HFFc6 (cell line): ENCODE results near the gene RARRES1. TPM values are rescaled to one million over a fixed set of nuclear protein-coding genes. Genes with fewer than 3 reads are reported as not detected.

Source experiments
- DNase-seq: peaks from one replicate; pipeline ENCODE4 v3.0.0-alpha.2; 2018
- H3K27ac Mint-ChIP-seq: 2 replicates; pipeline ENCODE4 v1.8.0; 2020; ENCODE audit warnings: mild to moderate bottlenecking, mixed read lengths
- H3K27me3 Mint-ChIP-seq: 2 replicates; pipeline ENCODE4 v1.8.0; 2021; ENCODE audit warnings: mild to moderate bottlenecking, moderate library complexity, mixed read lengths; ENCODE audit not compliant: insufficient read depth
- H3K36me3 Mint-ChIP-seq: 2 replicates; pipeline ENCODE4 v1.8.0; 2021; ENCODE audit warnings: low read depth, mixed read lengths
- H3K4me1 Mint-ChIP-seq: 2 replicates; pipeline ENCODE4 v1.8.0; 2020; ENCODE audit warnings: low read depth, mixed read lengths
- H3K4me3 Mint-ChIP-seq: 2 replicates; pipeline ENCODE4 v1.8.0; 2020; ENCODE audit warnings: mild to moderate bottlenecking, moderate library complexity, mixed read lengths
- H3K9me3 Mint-ChIP-seq: 2 replicates; pipeline ENCODE4 v1.8.0; 2020; ENCODE audit warnings: mild to moderate bottlenecking, mixed read lengths
- total RNA-seq, 6 experiments: library from RNA; stranded (reverse); fragmentation: NEBNext Ultra II Directional; extraction: Animal tissue kit (Norgen Biotek cat#: 25700); gene quantifications; 2 replicates in 1 of 6; 3 replicates in 5 of 6; pipeline ENCODE4 v1.2.3, GENCODE V29; 2021
- TF ChIP-seq, protein P1 (sequence below): fragments of 200-600 bp; sonication (generic); IDR thresholded peaks from 2 replicates; pipeline ENCODE4 v1.5.0; 2021; ENCODE audit warnings: antibody characterized with exemption, mild to moderate bottlenecking

Gene RARRES1
- total RNA-seq, 6 experiments from 2014 or later, result 0.51 to 1.3 (median 0.77) TPM; not detected in 1

GRCh38 chr3:158725348-158726011 is 6.8 kb downstream of the RARRES1 start:
- Mint-ChIP-seq H3K9me3 (no peaks in the 10 kb centered on the region), H3K4me1 (peaks cover 76% of the 10 kb centered on the region), H3K27ac (peak overlapping the region; percentile 74), H3K36me3 (peaks cover 22% of the 10 kb centered on the region), H3K27me3 (no peaks in the 10 kb centered on the region; the same call in 1 of the 2 replicates), H3K4me3 (peak overlapping the region; percentile 48)
- DNase-seq, result peak; percentile 97
- TF ChIP-seq, protein P1, sequence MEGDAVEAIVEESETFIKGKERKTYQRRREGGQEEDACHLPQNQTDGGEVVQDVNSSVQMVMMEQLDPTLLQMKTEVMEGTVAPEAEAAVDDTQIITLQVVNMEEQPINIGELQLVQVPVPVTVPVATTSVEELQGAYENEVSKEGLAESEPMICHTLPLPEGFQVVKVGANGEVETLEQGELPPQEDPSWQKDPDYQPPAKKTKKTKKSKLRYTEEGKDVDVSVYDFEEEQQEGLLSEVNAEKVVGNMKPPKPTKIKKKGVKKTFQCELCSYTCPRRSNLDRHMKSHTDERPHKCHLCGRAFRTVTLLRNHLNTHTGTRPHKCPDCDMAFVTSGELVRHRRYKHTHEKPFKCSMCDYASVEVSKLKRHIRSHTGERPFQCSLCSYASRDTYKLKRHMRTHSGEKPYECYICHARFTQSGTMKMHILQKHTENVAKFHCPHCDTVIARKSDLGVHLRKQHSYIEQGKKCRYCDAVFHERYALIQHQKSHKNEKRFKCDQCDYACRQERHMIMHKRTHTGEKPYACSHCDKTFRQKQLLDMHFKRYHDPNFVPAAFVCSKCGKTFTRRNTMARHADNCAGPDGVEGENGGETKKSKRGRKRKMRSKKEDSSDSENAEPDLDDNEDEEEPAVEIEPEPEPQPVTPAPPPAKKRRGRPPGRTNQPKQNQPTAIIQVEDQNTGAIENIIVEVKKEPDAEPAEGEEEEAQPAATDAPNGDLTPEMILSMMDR, result no peak

GRCh38 chr3:158723991-158724390 is 8.3 kb downstream of the RARRES1 start:
- H3K36me3 Mint-ChIP-seq, result peaks cover 25% of the 10 kb centered on the region
- H3K27ac Mint-ChIP-seq, result peak overlapping the region; percentile 99; the same call in 1 of the 2 replicates
- no peaks in the 10 kb centered on the region for H3K9me3 Mint-ChIP-seq
- no peak overlapping the region for H3K4me3 Mint-ChIP-seq
- H3K4me1 Mint-ChIP-seq, result peaks cover 87% of the 10 kb centered on the region
- no peak for DNase-seq
- no peaks in the 10 kb centered on the region; the same call in 1 of the 2 replicates for H3K27me3 Mint-ChIP-seq
- TF ChIP-seq, protein P1, result no peak

DNA sequence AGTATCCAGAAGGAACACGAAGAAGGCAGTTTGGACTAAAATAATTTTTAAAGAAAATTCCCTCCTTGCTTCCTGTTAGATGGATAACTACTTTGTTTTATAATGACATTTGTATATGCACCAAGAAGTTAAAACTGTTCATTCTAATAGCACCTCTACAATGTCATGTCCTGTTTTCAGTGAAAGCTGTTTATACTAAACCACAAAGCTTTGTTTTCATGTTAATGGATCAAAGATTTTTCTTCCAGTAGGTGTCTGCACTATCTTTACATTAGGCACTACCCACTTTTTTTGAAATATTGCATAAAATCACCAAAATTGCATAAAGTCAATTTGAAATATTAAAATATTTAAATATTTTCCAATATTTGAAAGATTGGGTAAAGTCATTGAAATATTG is 10.1 kb downstream of the RARRES1 start:
- Mint-ChIP-seq H3K36me3 (peaks cover 25% of the 10 kb centered on the region), H3K4me3 (no peak overlapping the region), H3K27ac (no peak overlapping the region), H3K27me3 (no peaks in the 10 kb centered on the region; the same call in 1 of the 2 replicates), H3K4me1 (peaks cover 89% of the 10 kb centered on the region), H3K9me3 (no peaks in the 10 kb centered on the region)
- TF ChIP-seq, protein P1, result no peak
- no peak for DNase-seq

DNA sequence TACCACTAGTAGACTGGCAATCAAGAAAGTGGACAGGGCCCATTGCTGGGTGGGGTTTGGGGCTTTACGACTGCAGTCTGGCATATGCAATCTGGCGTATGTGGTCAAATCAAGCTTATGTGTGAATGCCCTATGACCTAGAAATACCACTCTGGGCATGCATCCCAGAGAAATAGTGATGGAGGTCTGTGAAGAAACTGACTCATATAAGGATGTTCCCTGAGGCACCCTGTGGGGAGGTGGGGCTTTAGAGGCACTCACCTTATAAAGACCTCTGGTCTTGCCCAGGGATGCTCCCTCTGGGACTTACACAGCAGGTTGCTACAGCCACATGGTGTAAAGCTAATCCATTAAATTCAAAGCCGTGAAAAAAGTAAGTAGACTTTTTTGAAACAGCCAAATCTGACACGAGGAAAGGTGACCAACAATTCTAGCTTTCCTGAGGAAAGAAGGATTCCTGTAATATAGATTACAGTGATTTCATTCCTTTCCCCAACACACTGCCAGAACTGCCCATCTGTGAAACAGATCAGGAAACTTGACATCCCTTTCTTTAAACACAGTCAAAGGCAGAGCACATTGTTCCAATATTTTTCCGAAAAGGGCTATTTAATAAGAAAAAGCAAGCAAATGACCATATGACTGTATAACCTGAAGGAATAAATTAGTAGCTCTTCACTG is 13.6 kb downstream of the RARRES1 start:
- Mint-ChIP-seq H3K4me1 (peaks cover 78% of the 10 kb centered on the region), H3K36me3 (peaks cover 26% of the 10 kb centered on the region)
- TF ChIP-seq, protein P1, result no peak

DNA sequence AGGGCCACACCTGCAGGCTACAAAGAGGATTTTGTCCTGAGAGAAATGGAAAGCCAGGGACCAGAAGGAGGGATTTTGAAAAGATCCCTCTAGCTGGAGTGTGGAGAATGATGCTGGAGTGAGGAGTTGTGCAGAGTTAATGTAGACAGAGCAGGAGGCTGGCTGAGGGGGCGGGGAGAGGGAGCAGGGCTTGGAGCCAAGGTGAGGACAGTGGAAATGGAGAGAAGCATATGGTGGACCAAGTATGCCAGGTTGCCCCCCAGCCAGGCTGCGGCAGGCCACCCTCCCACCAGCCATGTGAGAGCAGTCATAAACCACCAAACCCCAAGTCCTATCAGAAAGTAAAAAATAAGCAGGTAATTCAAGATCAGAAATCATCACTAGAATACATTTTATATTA is 14.7 kb downstream of the RARRES1 start:
- no peaks in the 10 kb centered on the region; the same call in 1 of the 2 replicates for H3K27me3 Mint-ChIP-seq
- H3K4me1 Mint-ChIP-seq, result peaks cover 78% of the 10 kb centered on the region
- H3K9me3 Mint-ChIP-seq, result no peaks in the 10 kb centered on the region
- DNase-seq, result no peak
- H3K36me3 Mint-ChIP-seq, result peaks cover 32% of the 10 kb centered on the region
- peak overlapping the region; percentile 72; the same call in 1 of the 2 replicates for H3K27ac Mint-ChIP-seq
- H3K4me3 Mint-ChIP-seq, result peak overlapping the region; percentile 60; the same call in 1 of the 2 replicates
- TF ChIP-seq, protein P1, result no peak

More for the DNA sequence above, 13.6 kb downstream of the RARRES1 start:
- Mint-ChIP-seq H3K9me3 (no peaks in the 10 kb centered on the region), H3K27ac (peak overlapping the region; percentile 64), H3K27me3 (no peaks in the 10 kb centered on the region; the same call in 1 of the 2 replicates), H3K4me3 (no peak overlapping the region)
- DNase-seq, result peak; percentile 89
